HG02588 (cell line): Measurements from ENCODE around the gene SRPK1.

Experiments
- ATAC-seq: cut with Tn5 transposase; IDR thresholded peaks from one replicate; pipeline ENCODE4 v1.9.1; 2021; ENCODE audit warnings: mild to moderate bottlenecking, moderate library complexity; ENCODE audit not compliant: unreplicated experiment

SRPK1 gene

GRCh38 chr6:35903679-35904078 lies 17.2 kb downstream of the SRPK1 start:
- ATAC-seq: no peak

GRCh38 chr6:35900448-35900847 lies 20.4 kb downstream of the SRPK1 start:
- ATAC-seq: no peak

GRCh38 chr6:35898003-35898402 lies 22.9 kb downstream of the SRPK1 start:
- no peak for ATAC-seq

- no peak for ATAC-seq
These were observed 23.4 kb downstream of the SRPK1 start for GRCh38 chr6:35897486-35897885.

GRCh38 chr6:35897036-35897435 lies 23.9 kb downstream of the SRPK1 start:
- no peak for ATAC-seq

GRCh38 chr6:35896228-35896627 lies 24.7 kb downstream of the SRPK1 start:
- ATAC-seq: no peak

GRCh38 chr6:35895560-35895959 lies 25.3 kb downstream of the SRPK1 start:
- no peak for ATAC-seq

- no peak for ATAC-seq
These were observed 26.1 kb downstream of the SRPK1 start for GRCh38 chr6:35894776-35895175.

- no peak for ATAC-seq
These were observed 27.7 kb downstream of the SRPK1 start for GRCh38 chr6:35893246-35893645.

GRCh38 chr6:35892482-35892881 lies 28.4 kb downstream of the SRPK1 start:
- ATAC-seq: no peak

- ATAC-seq: no peak
These were observed 41.7 kb downstream of the SRPK1 start for GRCh38 chr6:35879151-35879550.

GRCh38 chr6:35876902-35877301 lies 44.0 kb downstream of the SRPK1 start:
- no peak for ATAC-seq

- no peak for ATAC-seq
These were observed 46.2 kb downstream of the SRPK1 start for GRCh38 chr6:35874730-35875129.

GRCh38 chr6:35859367-35859766 lies 61.5 kb downstream of the SRPK1 start:
- no peak for ATAC-seq

GRCh38 chr6:35857853-35858252 lies 63.0 kb downstream of the SRPK1 start:
- ATAC-seq: no peak

GRCh38 chr6:35856250-35856649 lies 64.6 kb downstream of the SRPK1 start:
- ATAC-seq: no peak

- ATAC-seq: no peak
These were observed 67.9 kb downstream of the SRPK1 start for GRCh38 chr6:35852994-35853393.

GRCh38 chr6:35850208-35850607 lies 70.7 kb downstream of the SRPK1 start:
- ATAC-seq: no peak

GRCh38 chr6:35844290-35844689 lies 76.6 kb downstream of the SRPK1 start:
- ATAC-seq: no peak

- ATAC-seq: no peak
These were observed 78.5 kb downstream of the SRPK1 start for GRCh38 chr6:35842381-35842780.

GRCh38 chr6:35839019-35839418 lies 81.9 kb downstream of the SRPK1 start:
- ATAC-seq: no peak

- no peak for ATAC-seq
These were observed 87.4 kb downstream of the SRPK1 start for GRCh38 chr6:35833536-35833935.

- no peak for ATAC-seq
These were observed 89.5 kb downstream of the SRPK1 start for GRCh38 chr6:35831257-35832007.
